Measurements from ENCODE around the gene HNRNPUL1.

HNRNPUL1 gene

GRCh38 chr19:41355035-41355434, 90.9 kb downstream of the HNRNPUL1 start:
- no peak for DNase-seq

GRCh38 chr19:41355802-41356201, 91.6 kb downstream of the HNRNPUL1 start:
- no peak for DNase-seq

GRCh38 chr19:41356984-41357739, 93.0 kb downstream of the HNRNPUL1 start:
- no peak for DNase-seq

All from NCI-H69 (cell line).